HUES6 (cell line): Measurements from ENCODE around the gene TMEM63B.
A peak's percentile ranks its signal among the peaks of the same experiment; 100 is the strongest.

Experiments
- H3K27ac ChIP-seq: 2 replicates; pipeline ENCODE4 v1.7.0; 2013; ENCODE audit warnings: low read depth, mild to moderate bottlenecking, low read length, inconsistent platforms
- H3K27me3 ChIP-seq: 2 replicates; pipeline ENCODE4 v1.6.1; 2013; ENCODE audit warnings: low read length; ENCODE audit not compliant: control insufficient read depth, insufficient read depth
- H3K36me3 ChIP-seq: 2 replicates; pipeline ENCODE4 v1.6.1; 2013; ENCODE audit warnings: low read length; ENCODE audit not compliant: control insufficient read depth, insufficient read depth
- H3K4me1 ChIP-seq: 2 replicates; pipeline ENCODE4 v1.6.1; 2013; ENCODE audit warnings: low read length; ENCODE audit not compliant: control insufficient read depth, insufficient read depth
- H3K4me3 ChIP-seq: 2 replicates; pipeline ENCODE4 v1.5.1; 2013; ENCODE audit warnings: low read depth, low read length
- H3K9ac ChIP-seq: one replicate; pipeline ENCODE4 v1.6.1; 2013; ENCODE audit warnings: mild to moderate bottlenecking, low read length
- H3K9me3 ChIP-seq: 2 replicates; pipeline ENCODE4 v1.6.1; 2013; ENCODE audit warnings: low read depth, low read length; ENCODE audit not compliant: control insufficient read depth, insufficient read depth

TMEM63B gene

GRCh38 chr6:44122801-44123200, 4.6 kb upstream of the TMEM63B start:
- H3K9me3 ChIP-seq: no peaks in the 10 kb centered on the region
- no peaks in the 10 kb centered on the region for H3K27me3 ChIP-seq
- H3K36me3 ChIP-seq: peaks cover 3% of the 10 kb centered on the region; the same call in 1 of the 2 replicates
- no peak overlapping the region for H3K4me3 ChIP-seq
- H3K4me1 ChIP-seq: peaks cover 47% of the 10 kb centered on the region
- no peak overlapping the region for H3K9ac ChIP-seq
- no peak overlapping the region for H3K27ac ChIP-seq

GRCh38 chr6:44123544-44123943, 3.8 kb upstream of the TMEM63B start:
- Histone ChIP-seq H3K27me3 (peaks cover 7% of the 10 kb centered on the region; the same call in 1 of the 2 replicates), H3K36me3 (no peaks in the 10 kb centered on the region), H3K27ac (no peak overlapping the region), H3K9ac (no peak overlapping the region), H3K9me3 (no peaks in the 10 kb centered on the region), H3K4me3 (no peak overlapping the region), H3K4me1 (peaks cover 49% of the 10 kb centered on the region)

GRCh38 chr6:44126320-44127149, 819 bp upstream of the TMEM63B start:
- Histone ChIP-seq H3K36me3 (no peaks in the 10 kb centered on the region), H3K9ac (peak overlapping the region; percentile 79), H3K27me3 (peaks cover 9% of the 10 kb centered on the region; the same call in 1 of the 2 replicates), H3K4me3 (peak overlapping the region; percentile 89), H3K4me1 (peaks cover 39% of the 10 kb centered on the region), H3K27ac (peak overlapping the region; percentile 79), H3K9me3 (no peaks in the 10 kb centered on the region)

GRCh38 chr6:44128020-44128917, 915 bp downstream of the TMEM63B start:
- Histone ChIP-seq H3K4me1 (peaks cover 37% of the 10 kb centered on the region), H3K4me3 (peak overlapping the region; percentile 81), H3K9ac (peak overlapping the region; percentile 37), H3K36me3 (no peaks in the 10 kb centered on the region), H3K9me3 (no peaks in the 10 kb centered on the region), H3K27me3 (peaks cover 9% of the 10 kb centered on the region; the same call in 1 of the 2 replicates), H3K27ac (no peak overlapping the region)

- Histone ChIP-seq H3K9me3 (no peaks in the 10 kb centered on the region), H3K9ac (no peak overlapping the region), H3K27me3 (peaks cover 9% of the 10 kb centered on the region; the same call in 1 of the 2 replicates), H3K4me3 (no peak overlapping the region), H3K36me3 (peaks cover 4% of the 10 kb centered on the region; the same call in 1 of the 2 replicates), H3K27ac (no peak overlapping the region), H3K4me1 (peaks cover 39% of the 10 kb centered on the region)
Observed at GRCh38 chr6:44129841-44130322, 2.5 kb downstream of the TMEM63B start.

- no peak overlapping the region for H3K4me3 ChIP-seq
- no peaks in the 10 kb centered on the region for H3K9me3 ChIP-seq
- H3K9ac ChIP-seq: no peak overlapping the region
- H3K4me1 ChIP-seq: peaks cover 27% of the 10 kb centered on the region
- H3K36me3 ChIP-seq: peaks cover 8% of the 10 kb centered on the region; the same call in 1 of the 2 replicates
- peaks cover 9% of the 10 kb centered on the region; the same call in 1 of the 2 replicates for H3K27me3 ChIP-seq
- no peak overlapping the region for H3K27ac ChIP-seq
Observed at GRCh38 chr6:44131892-44132291, 4.5 kb downstream of the TMEM63B start.

- Histone ChIP-seq H3K9ac (no peak overlapping the region), H3K9me3 (no peaks in the 10 kb centered on the region), H3K4me1 (peaks cover 27% of the 10 kb centered on the region), H3K27ac (no peak overlapping the region), H3K27me3 (peaks cover 9% of the 10 kb centered on the region; the same call in 1 of the 2 replicates), H3K36me3 (peaks cover 14% of the 10 kb centered on the region; the same call in 1 of the 2 replicates), H3K4me3 (no peak overlapping the region)
Observed at GRCh38 chr6:44132476-44132875, 5.1 kb downstream of the TMEM63B start.

GRCh38 chr6:44133003-44133931, 5.9 kb downstream of the TMEM63B start:
- peaks cover 14% of the 10 kb centered on the region; the same call in 1 of the 2 replicates for H3K36me3 ChIP-seq
- H3K9ac ChIP-seq: no peak overlapping the region
- peaks cover 5% of the 10 kb centered on the region; the same call in 1 of the 2 replicates for H3K27me3 ChIP-seq
- H3K4me3 ChIP-seq: peak overlapping the region; percentile 30
- H3K4me1 ChIP-seq: peaks cover 27% of the 10 kb centered on the region
- H3K27ac ChIP-seq: no peak overlapping the region
- H3K9me3 ChIP-seq: no peaks in the 10 kb centered on the region

GRCh38 chr6:44133981-44134711, 6.8 kb downstream of the TMEM63B start:
- H3K36me3 ChIP-seq: peaks cover 14% of the 10 kb centered on the region; the same call in 1 of the 2 replicates
- no peak overlapping the region; the same call in 1 of the 2 replicates for H3K4me3 ChIP-seq
- peaks cover 25% of the 10 kb centered on the region for H3K4me1 ChIP-seq
- no peak overlapping the region for H3K9ac ChIP-seq
- no peaks in the 10 kb centered on the region for H3K9me3 ChIP-seq
- no peaks in the 10 kb centered on the region for H3K27me3 ChIP-seq
- no peak overlapping the region for H3K27ac ChIP-seq
